NCI-H1048 (cell line): Measurements from ENCODE around the gene TRH.

Experiments
- DNase-seq: peaks from one replicate; lab custom pipeline; 2025; lab: John Stamatoyannopoulos, UW

The TRH gene

GRCh38 chr3:129974564-129974832 is at the start of gene TRH:
TRH (plus strand) TSS chr3:129974720; CDS start chr3:129975817, 1,097 bp downstream.
- no peak for DNase-seq

GRCh38 chr3:129927072-129927471 is 47.4 kb upstream of the TRH start:
- DNase-seq, result no peak

GRCh38 chr3:129929383-129929782 is 45.1 kb upstream of the TRH start:
- no peak for DNase-seq

- DNase-seq, result no peak
Measured at GRCh38 chr3:129933471-129933870, 41.0 kb upstream of the TRH start.

- no peak for DNase-seq
Measured at GRCh38 chr3:129934234-129935123, 40.0 kb upstream of the TRH start.

GRCh38 chr3:129936757-129937156 is 37.8 kb upstream of the TRH start:
- DNase-seq, result peak; percentile 1

- DNase-seq, result no peak
Measured at GRCh38 chr3:129937717-129938116, 36.8 kb upstream of the TRH start.

- no peak for DNase-seq
Measured at GRCh38 chr3:129938140-129938930, 36.2 kb upstream of the TRH start.

- no peak for DNase-seq
Measured at GRCh38 chr3:129940086-129940485, 34.4 kb upstream of the TRH start.

- no peak for DNase-seq
Measured at GRCh38 chr3:129942296-129942695, 32.2 kb upstream of the TRH start.

- no peak for DNase-seq
Measured at GRCh38 chr3:129943020-129943419, 31.5 kb upstream of the TRH start.

GRCh38 chr3:129944709-129945108 is 29.8 kb upstream of the TRH start:
- no peak for DNase-seq

GRCh38 chr3:129947538-129948240 is 26.8 kb upstream of the TRH start:
- DNase-seq, result no peak

GRCh38 chr3:129950318-129951046 is 24.0 kb upstream of the TRH start:
- no peak for DNase-seq

- DNase-seq, result no peak
Measured at GRCh38 chr3:129952556-129953355, 21.8 kb upstream of the TRH start.

GRCh38 chr3:129953621-129954020 is 20.9 kb upstream of the TRH start:
- no peak for DNase-seq

- DNase-seq, result no peak
Measured at GRCh38 chr3:129954514-129954913, 20.0 kb upstream of the TRH start.

GRCh38 chr3:129956936-129957335 is 17.6 kb upstream of the TRH start:
- no peak for DNase-seq

- DNase-seq, result no peak
Measured at GRCh38 chr3:129958755-129959154, 15.8 kb upstream of the TRH start.

GRCh38 chr3:129961141-129961541 is 13.4 kb upstream of the TRH start:
- DNase-seq, result no peak

GRCh38 chr3:129962600-129962999 is 11.9 kb upstream of the TRH start:
- no peak for DNase-seq
